Uterus (tissue), 4 donors: ENCODE data around the gene CST4. TPM values are rescaled to one million over a fixed set of nuclear protein-coding genes. Genes with fewer than 3 reads are reported as not detected.

ENCODE experiments used
- DNase-seq, 2 donors: peaks; one replicate each; pipeline ENCODE4 v3.0.0-alpha.2; 2019 to 2020
- H3K27ac ChIP-seq, 2 donors: fragments of 200-600 bp; sonication (generic); 1 replicate in 1 of 2; 2 replicates in 1 of 2; pipeline ENCODE4 v1.5.1; 2016 to 2018
- H3K27me3 ChIP-seq, 2 donors: fragments of 200-600 bp; sonication (generic); one replicate each; pipeline ENCODE4 v1.5.1; 2018 to 2019; ENCODE audit warnings: control low read depth in 1 of 2
- H3K36me3 ChIP-seq, 2 donors: fragments of 200-600 bp; sonication (generic); one replicate each; pipeline ENCODE4 v1.5.1; 2019; ENCODE audit warnings: control low read depth in 1 of 2
- H3K4me1 ChIP-seq, 2 donors: fragments of 200-600 bp; sonication (generic); one replicate each; pipeline ENCODE4 v1.5.1; 2018 to 2019; ENCODE audit warnings: control low read depth in 1 of 2
- H3K4me3 ChIP-seq, 2 donors: fragments of 200-600 bp; sonication (generic); 1 replicate in 1 of 2; 2 replicates in 1 of 2; pipeline ENCODE4 v1.5.1; 2018 to 2019; ENCODE audit warnings: mild to moderate bottlenecking in 1 of 2
- H3K9me3 ChIP-seq, 2 donors: fragments of 200-600 bp; sonication (generic); one replicate each; pipeline ENCODE4 v1.5.1; 2019; ENCODE audit warnings: control low read depth in 1 of 2
- POLR2A ChIP-seq, 2 donors: fragments of 450-650 bp; IDR thresholded peaks; one replicate each; pipeline ENCODE4 v1.6.1; 2016; ENCODE audit warnings: antibody characterized with exemption in 2 of 2, mild to moderate bottlenecking in 1 of 2, moderate library complexity in 1 of 2
- intact Hi-C: fragments of 100-400 bp; cut with DNase I; formaldehyde crosslinking; loops from one replicate; pipeline ENCODE4 v1.15.1; 2023; ENCODE audit warnings: low total_unique reads
- total RNA-seq, 4 donors: library from RNA; depleted of rRNA in 3 of 4; stranded (reverse); fragments of >200 nt in 3 of 4; gene quantifications; one replicate each; pipeline versions ENCODE4 v1.1.0 to v1.2.4, GENCODE V29; 2014 to 2023
- TF ChIP-seq, protein P1 (sequence below), 4 experiments: fragments of 200-600 bp in 2 of 4; fragments of 450-650 bp in 2 of 4; sonication (generic) in 2 of 4; IDR thresholded peaks; one replicate each; pipeline ENCODE4 v1.5.1; 2016 to 2019; ENCODE audit warnings: antibody characterized with exemption in 4 of 4, mild to moderate bottlenecking in 2 of 4, moderate library complexity in 1 of 4
- donor health status: DM: yes; HTN: yes; CAD: no.

The CST4 gene
- total RNA-seq, 4 donors from 2014 or later: not detected

DNA sequence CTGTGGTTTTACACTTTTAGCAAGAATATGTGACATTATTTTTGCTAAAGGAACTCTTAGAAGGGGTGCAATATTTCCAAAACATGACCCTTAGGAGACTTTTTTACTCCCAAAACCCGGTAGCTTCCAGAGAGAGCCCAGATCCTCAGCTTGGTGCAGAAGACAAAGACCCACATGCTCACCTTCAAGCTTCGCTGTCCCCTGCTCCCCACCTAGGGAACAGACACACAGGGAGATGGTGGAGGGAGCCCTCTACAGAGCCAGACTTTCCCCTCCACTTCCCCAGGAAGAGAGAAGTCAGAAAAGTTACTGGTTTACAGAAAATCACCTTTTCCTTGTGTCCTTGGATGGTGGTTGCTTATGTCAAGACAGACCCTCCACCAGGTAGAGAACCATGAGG, 5.0 kb downstream of the CST4 start:
- Histone ChIP-seq H3K9me3 (no peaks in the 10 kb centered on the region), H3K4me1 (no peaks in the 10 kb centered on the region), H3K27ac (no peak overlapping the region), H3K36me3 (no peaks in the 10 kb centered on the region), H3K4me3 (no peak overlapping the region), H3K27me3 (no peaks in the 10 kb centered on the region)
- TF ChIP-seq, protein P1, sequence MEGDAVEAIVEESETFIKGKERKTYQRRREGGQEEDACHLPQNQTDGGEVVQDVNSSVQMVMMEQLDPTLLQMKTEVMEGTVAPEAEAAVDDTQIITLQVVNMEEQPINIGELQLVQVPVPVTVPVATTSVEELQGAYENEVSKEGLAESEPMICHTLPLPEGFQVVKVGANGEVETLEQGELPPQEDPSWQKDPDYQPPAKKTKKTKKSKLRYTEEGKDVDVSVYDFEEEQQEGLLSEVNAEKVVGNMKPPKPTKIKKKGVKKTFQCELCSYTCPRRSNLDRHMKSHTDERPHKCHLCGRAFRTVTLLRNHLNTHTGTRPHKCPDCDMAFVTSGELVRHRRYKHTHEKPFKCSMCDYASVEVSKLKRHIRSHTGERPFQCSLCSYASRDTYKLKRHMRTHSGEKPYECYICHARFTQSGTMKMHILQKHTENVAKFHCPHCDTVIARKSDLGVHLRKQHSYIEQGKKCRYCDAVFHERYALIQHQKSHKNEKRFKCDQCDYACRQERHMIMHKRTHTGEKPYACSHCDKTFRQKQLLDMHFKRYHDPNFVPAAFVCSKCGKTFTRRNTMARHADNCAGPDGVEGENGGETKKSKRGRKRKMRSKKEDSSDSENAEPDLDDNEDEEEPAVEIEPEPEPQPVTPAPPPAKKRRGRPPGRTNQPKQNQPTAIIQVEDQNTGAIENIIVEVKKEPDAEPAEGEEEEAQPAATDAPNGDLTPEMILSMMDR (IDR thresholded peaks at IDR 0.05): no peak
- TF ChIP-seq POLR2A (IDR thresholded peaks at IDR 0.05): no peak
- no peak for DNase-seq
- intact Hi-C loops: no loop called here

DNA sequence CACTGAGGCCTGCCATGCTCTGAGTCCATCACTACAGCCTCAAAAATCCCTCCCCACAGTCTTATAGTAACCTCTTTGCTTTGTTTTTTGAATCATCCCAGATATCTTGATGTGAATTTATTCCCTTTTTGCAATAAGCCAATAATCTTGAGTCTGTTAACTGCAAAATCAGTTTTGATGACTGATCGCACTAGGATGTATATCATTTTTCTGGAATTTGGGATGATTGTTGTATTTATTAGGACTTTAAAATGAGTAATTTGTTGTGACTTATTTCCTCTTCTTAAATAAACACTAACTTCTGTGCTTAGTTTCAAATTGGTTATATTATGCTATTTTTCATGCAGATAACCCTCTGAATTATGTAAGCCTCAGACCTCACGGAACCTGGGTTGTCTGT, 5.6 kb downstream of the CST4 start:
- Histone ChIP-seq H3K27me3 (no peaks in the 10 kb centered on the region), H3K9me3 (no peaks in the 10 kb centered on the region), H3K4me1 (no peaks in the 10 kb centered on the region), H3K36me3 (no peaks in the 10 kb centered on the region), H3K27ac (no peak overlapping the region), H3K4me3 (no peak overlapping the region)
- TF ChIP-seq, protein P1 (IDR thresholded peaks at IDR 0.05): no peak
- no peak for TF ChIP-seq POLR2A (IDR thresholded peaks at IDR 0.05)
- intact Hi-C loops: no loop called here
- DNase-seq: no peak

DNA sequence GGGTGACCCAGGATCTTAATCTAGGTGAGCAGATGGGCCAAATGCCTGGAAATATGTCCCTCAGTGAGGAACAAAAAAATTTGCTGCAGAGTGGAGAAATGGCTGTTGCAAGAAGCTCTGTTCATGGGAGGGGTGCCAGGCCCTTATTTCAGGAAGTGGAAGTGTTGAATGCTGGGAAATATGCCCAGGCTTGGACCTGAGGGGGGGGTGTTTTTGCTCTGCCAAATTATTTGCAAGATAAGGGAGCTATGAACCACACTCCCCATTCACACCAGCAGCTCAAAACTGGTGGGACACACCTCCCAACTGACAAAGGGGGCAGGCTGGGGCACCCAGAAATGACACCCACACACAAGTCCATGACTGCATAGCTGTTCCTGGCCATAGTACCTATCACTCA, 8.7 kb downstream of the CST4 start:
- H3K27me3 ChIP-seq: no peaks in the 10 kb centered on the region
- no peak for DNase-seq
- H3K27ac ChIP-seq: no peak overlapping the region
- intact Hi-C loops: no loop called here
- TF ChIP-seq POLR2A (IDR thresholded peaks at IDR 0.05): no peak
- TF ChIP-seq, protein P1 (IDR thresholded peaks at IDR 0.05): no peak
- no peaks in the 10 kb centered on the region for H3K9me3 ChIP-seq
- H3K4me3 ChIP-seq: no peak overlapping the region
- H3K4me1 ChIP-seq: no peaks in the 10 kb centered on the region
- no peaks in the 10 kb centered on the region for H3K36me3 ChIP-seq

DNA sequence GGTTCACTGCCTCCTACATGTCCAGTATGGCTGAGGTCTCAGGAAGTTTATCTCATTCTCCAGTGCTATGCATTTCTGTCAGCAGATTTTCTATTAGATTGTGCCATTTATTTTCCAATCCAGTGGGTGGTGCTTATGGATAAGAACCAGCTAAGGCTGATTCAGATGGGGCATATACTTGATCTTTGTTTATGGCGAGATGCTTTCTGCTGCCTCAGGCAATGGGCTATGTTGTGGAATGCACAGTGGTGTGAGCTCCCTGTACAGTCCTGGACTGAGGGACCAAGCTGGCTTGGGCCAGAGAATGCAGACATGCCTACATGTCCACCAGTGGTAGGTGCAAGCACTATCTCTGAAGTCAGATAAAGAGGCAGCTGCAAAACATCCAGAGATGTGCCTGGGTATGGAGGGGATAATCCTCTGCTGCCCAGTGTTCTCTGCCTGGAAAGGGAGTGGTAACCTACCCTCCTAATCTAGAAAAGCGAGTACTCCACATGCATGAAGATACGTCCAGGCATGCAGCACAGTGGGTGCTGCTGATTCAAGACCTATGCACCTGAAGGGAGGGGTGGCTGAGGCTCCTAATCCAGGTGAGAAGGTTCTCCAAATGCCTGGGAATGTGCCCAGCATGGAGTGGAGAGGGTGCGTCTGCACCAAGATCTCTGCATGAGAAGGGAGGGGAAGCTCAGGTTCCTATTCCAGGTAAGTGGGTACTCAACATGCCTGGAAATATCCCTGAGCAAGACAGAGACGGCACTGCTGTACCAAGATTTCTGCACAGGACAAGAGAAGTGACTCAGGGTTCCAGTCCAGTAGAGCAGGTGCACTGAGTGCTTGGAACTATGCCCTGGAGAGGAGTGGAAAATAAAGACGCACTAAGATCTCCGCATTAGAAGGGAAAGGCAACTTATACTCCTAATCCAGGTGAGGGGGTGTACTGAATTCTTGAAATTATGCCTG, 9.4 kb downstream of the CST4 start:
- no peaks in the 10 kb centered on the region for H3K27me3 ChIP-seq
- no peak overlapping the region for H3K4me3 ChIP-seq
- TF ChIP-seq, protein P1 (IDR thresholded peaks at IDR 0.05): no peak
- TF ChIP-seq POLR2A (IDR thresholded peaks at IDR 0.05): no peak
- H3K36me3 ChIP-seq: no peaks in the 10 kb centered on the region
- no peak for DNase-seq
- intact Hi-C loops: no loop called here
- H3K9me3 ChIP-seq: no peaks in the 10 kb centered on the region
- no peak overlapping the region for H3K27ac ChIP-seq
- H3K4me1 ChIP-seq: no peaks in the 10 kb centered on the region

DNA sequence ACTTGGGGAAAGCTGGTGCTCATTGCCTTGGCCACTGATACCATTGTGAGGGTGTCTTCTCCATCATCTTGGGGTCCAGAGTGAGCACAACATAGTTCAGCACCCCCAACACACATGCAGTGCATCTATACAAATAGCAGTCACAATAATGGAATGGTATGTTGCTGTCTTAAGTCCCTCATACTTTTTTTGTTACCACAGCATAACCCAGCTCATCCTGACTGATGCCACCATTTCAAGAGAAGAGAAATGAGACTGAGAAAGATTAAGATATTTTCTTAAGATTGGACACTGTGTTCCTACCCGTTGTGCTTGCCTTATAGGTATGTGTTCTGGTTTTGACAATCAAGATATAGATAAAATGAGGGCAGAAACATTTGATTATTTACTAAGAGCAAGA, 15.6 kb downstream of the CST4 start:
- TF ChIP-seq POLR2A (IDR thresholded peaks at IDR 0.05): no peak
- TF ChIP-seq, protein P1 (IDR thresholded peaks at IDR 0.05): no peak
- no peaks in the 10 kb centered on the region for H3K9me3 ChIP-seq
- H3K27me3 ChIP-seq: no peaks in the 10 kb centered on the region
- no peak for DNase-seq
- intact Hi-C loops: no loop called here
- H3K4me1 ChIP-seq: no peaks in the 10 kb centered on the region
- no peak overlapping the region for H3K4me3 ChIP-seq
- H3K36me3 ChIP-seq: no peaks in the 10 kb centered on the region
- H3K27ac ChIP-seq: no peak overlapping the region
